ENCODE results near the gene TLE4. TPM values are rescaled to one million over a fixed set of nuclear protein-coding genes. Genes with fewer than 3 reads are reported as not detected.

TLE4 gene
- total and polyA plus RNA-seq, 8 donors: 6.2 to 85.2 (median 22.0) TPM

GRCh38 chr9:79757881-79758669 lies 186.3 kb downstream of the TLE4 start:
- Histone ChIP-seq H3K36me3 (no peaks in the 10 kb centered on the region), H3K4me1 (peaks cover 0 to 16% (median 0%) of the 10 kb centered on the region in 4 donors), H3K27me3 (no peaks in the 10 kb centered on the region), H3K4me3 (no peak overlapping the region), H3K27ac (no peak overlapping the region), H3K9me3 (no peaks in the 10 kb centered on the region)
- peak in 1 of 2 donors; percentile 19 for DNase-seq
- no peak for TF ChIP-seq EP300 (IDR thresholded peaks at IDR 0.05)
- no peak for TF ChIP-seq POLR2A (IDR thresholded peaks at IDR 0.05)
- TF ChIP-seq POLR2AphosphoS5 (IDR thresholded peaks at IDR 0.05): no peak
- TF ChIP-seq, protein P1, sequence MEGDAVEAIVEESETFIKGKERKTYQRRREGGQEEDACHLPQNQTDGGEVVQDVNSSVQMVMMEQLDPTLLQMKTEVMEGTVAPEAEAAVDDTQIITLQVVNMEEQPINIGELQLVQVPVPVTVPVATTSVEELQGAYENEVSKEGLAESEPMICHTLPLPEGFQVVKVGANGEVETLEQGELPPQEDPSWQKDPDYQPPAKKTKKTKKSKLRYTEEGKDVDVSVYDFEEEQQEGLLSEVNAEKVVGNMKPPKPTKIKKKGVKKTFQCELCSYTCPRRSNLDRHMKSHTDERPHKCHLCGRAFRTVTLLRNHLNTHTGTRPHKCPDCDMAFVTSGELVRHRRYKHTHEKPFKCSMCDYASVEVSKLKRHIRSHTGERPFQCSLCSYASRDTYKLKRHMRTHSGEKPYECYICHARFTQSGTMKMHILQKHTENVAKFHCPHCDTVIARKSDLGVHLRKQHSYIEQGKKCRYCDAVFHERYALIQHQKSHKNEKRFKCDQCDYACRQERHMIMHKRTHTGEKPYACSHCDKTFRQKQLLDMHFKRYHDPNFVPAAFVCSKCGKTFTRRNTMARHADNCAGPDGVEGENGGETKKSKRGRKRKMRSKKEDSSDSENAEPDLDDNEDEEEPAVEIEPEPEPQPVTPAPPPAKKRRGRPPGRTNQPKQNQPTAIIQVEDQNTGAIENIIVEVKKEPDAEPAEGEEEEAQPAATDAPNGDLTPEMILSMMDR (IDR thresholded peaks at IDR 0.05): peak in 1 of 7 experiments; percentile 31
- intact Hi-C loops (cut with DNase I; ENCODE audit: low total_unique reads): no loop called here
- WGBS, 5 donors: 42 to 48% (median 43%) methylated on average over 2 of the region's 2 CpGs

GRCh38 chr9:79759460-79759859 lies 187.7 kb downstream of the TLE4 start:
- no peak for DNase-seq
- 81 to 100% (median 97%) methylated on average over 1 of the region's 1 CpG for WGBS, 5 donors
- Histone ChIP-seq H3K27ac (no peak overlapping the region), H3K27me3 (no peaks in the 10 kb centered on the region), H3K9me3 (no peaks in the 10 kb centered on the region), H3K4me3 (no peak overlapping the region), H3K4me1 (peaks cover 0 to 16% (median 0%) of the 10 kb centered on the region in 4 donors), H3K36me3 (no peaks in the 10 kb centered on the region)
- TF ChIP-seq, protein P1 (IDR thresholded peaks at IDR 0.05): no peak
- TF ChIP-seq POLR2AphosphoS5 (IDR thresholded peaks at IDR 0.05): no peak
- TF ChIP-seq EP300 (IDR thresholded peaks at IDR 0.05): no peak
- no peak for TF ChIP-seq POLR2A (IDR thresholded peaks at IDR 0.05)
- intact Hi-C loops (cut with DNase I; ENCODE audit: low total_unique reads): no loop called here

GRCh38 chr9:79762070-79762469 lies 190.3 kb downstream of the TLE4 start:
- no peak overlapping the region for H3K4me3 ChIP-seq
- WGBS, 5 donors: 87 to 94% (median 92%) methylated on average over 6 of the region's 6 CpGs
- DNase-seq: no peak
- no peaks in the 10 kb centered on the region for H3K9me3 ChIP-seq
- TF ChIP-seq POLR2AphosphoS5 (IDR thresholded peaks at IDR 0.05) (no peak), EP300 (IDR thresholded peaks at IDR 0.05) (no peak)
- H3K36me3 ChIP-seq: no peaks in the 10 kb centered on the region
- no peaks in the 10 kb centered on the region for H3K27me3 ChIP-seq
- H3K4me1 ChIP-seq: peaks cover 0 to 13% (median 0%) of the 10 kb centered on the region in 4 donors
- H3K27ac ChIP-seq: no peak overlapping the region
- intact Hi-C loops (cut with DNase I; ENCODE audit: low total_unique reads): no loop called here

DNA sequence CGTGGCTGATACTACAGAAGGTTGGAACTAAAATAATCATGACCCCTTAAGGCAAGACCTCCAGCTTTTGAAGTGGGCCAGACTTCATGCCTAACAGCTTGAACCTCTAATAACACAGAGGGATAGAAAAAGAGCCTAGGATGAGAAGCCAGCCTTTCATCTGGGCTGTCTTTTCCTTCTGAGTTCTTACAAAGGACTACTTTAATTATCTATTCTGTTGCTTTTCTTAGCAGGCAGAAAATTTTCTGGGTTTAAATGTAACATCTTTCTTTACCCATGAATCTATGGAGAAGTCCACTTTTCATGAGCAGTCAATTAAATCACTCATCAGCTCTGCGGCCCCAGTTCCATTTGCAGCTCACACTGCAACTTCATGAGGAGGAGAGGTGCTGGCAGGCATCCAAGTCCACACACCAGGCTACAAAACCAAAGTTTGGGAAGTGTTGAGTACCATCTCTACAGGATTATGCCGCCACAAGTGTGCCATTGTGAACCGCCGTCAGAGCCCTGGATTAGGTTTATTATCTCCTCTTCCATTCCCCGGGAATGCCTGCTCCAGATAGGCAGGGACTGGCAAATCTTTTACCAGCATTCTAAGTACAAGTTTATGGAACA lies 192.0 kb downstream of the TLE4 start:
- no peak for TF ChIP-seq POLR2AphosphoS5 (IDR thresholded peaks at IDR 0.05)
- Histone ChIP-seq H3K27ac (peak overlapping the region in 1 of 5 donors; percentile 41), H3K4me1 (peaks cover 0 to 5% (median 2%) of the 10 kb centered on the region in 4 donors), H3K9me3 (no peaks in the 10 kb centered on the region), H3K4me3 (no peak overlapping the region), H3K36me3 (no peaks in the 10 kb centered on the region), H3K27me3 (no peaks in the 10 kb centered on the region)
- 77 to 84% (median 80%) methylated on average over 6 of the region's 6 CpGs for WGBS, 5 donors
- intact Hi-C loops (cut with DNase I; ENCODE audit: low total_unique reads): no loop called here
- peak; percentile 23 to 26 for DNase-seq

- TF ChIP-seq, protein P1 (IDR thresholded peaks at IDR 0.05): no peak
- TF ChIP-seq POLR2AphosphoS5 (IDR thresholded peaks at IDR 0.05): peak in 2 of 3 donors; percentile 2 to 48
- peak; percentile 5 for TF ChIP-seq EP300 (IDR thresholded peaks at IDR 0.05)
- H3K36me3 ChIP-seq: no peaks in the 10 kb centered on the region
- H3K27ac ChIP-seq: peak overlapping the region in 2 of 5 donors; percentile 4 to 41
- 42 to 59% (median 51%) methylated on average over 3 of the region's 3 CpGs for WGBS, 5 donors
- H3K4me1 ChIP-seq: peaks cover 0 to 5% (median 2%) of the 10 kb centered on the region in 4 donors
- peak in 1 of 2 donors; percentile 59 for DNase-seq
- no peak overlapping the region for H3K4me3 ChIP-seq
- H3K9me3 ChIP-seq: no peaks in the 10 kb centered on the region
- no peaks in the 10 kb centered on the region for H3K27me3 ChIP-seq
- intact Hi-C loops (cut with DNase I; ENCODE audit: low total_unique reads): no loop called here
Measured at GRCh38 chr9:79764374-79764773, 192.6 kb downstream of the TLE4 start.

Measured in stomach (tissue), 9 donors.